Subcutaneous adipose tissue (tissue), 4 donors: Measurements from ENCODE around the gene SPAG17. TPM values are rescaled to one million over a fixed set of nuclear protein-coding genes. Genes with fewer than 3 reads are reported as not detected.

Source experiments
- total RNA-seq, 4 donors: library from RNA; depleted of rRNA; stranded (reverse); fragments of >200 nt; gene quantifications; one replicate each; pipeline ENCODE4 v1.1.0, GENCODE V29; 2016
- TF ChIP-seq, protein P1 (sequence below): fragments of 450-650 bp; IDR thresholded peaks from one replicate; pipeline ENCODE4 v1.5.1; 2016; ENCODE audit warnings: low read depth, mild to moderate bottlenecking, control low read depth, antibody characterized with exemption, moderate library complexity

The SPAG17 gene
- total RNA-seq = 1 to 10 TPM in 3 of 4 donors, under 1 TPM in 1; 0.82 to 2.7 (median 1.6) TPM

DNA sequence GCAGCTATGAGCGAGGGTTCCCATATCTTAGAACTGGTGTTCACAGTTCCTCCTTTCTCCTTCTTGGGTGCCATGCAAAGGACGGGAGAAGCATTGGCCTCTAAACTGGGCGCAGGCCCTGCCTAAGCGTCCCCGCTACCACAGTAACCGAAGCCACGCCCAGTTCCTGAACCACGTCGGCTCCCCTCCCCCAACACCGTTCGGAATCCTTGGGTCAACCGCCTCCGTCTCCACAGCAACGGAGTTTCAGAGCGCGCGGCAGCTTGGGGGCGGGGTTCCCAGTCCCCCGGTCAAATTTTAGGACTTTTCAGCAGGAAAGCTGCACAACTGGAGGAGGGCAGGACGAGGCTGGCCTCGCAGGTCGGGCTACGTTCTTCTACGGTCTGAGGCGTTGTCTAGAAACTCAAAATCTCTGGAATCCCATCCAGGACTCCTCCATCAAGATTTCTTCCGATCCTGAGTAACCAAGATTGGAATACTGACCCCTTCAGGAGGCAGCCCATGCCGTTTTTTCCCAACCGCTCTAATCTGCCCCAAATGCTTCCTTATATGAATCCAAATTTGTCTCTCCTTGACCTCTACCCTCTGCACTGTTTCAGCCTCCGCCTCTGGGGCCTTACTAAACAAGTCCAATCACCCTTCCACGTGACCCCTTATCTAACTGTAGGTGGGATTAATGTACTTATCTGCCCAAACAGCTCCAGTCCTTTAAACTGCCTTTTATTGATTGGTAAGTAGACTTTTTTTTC, at the start of gene SPAG17:
Gene SPAG17 (minus strand): TSS at position 145 of the 749 bp plus-strand sequence. CDS start 71 bp downstream, at position 74.
- TF ChIP-seq, protein P1, sequence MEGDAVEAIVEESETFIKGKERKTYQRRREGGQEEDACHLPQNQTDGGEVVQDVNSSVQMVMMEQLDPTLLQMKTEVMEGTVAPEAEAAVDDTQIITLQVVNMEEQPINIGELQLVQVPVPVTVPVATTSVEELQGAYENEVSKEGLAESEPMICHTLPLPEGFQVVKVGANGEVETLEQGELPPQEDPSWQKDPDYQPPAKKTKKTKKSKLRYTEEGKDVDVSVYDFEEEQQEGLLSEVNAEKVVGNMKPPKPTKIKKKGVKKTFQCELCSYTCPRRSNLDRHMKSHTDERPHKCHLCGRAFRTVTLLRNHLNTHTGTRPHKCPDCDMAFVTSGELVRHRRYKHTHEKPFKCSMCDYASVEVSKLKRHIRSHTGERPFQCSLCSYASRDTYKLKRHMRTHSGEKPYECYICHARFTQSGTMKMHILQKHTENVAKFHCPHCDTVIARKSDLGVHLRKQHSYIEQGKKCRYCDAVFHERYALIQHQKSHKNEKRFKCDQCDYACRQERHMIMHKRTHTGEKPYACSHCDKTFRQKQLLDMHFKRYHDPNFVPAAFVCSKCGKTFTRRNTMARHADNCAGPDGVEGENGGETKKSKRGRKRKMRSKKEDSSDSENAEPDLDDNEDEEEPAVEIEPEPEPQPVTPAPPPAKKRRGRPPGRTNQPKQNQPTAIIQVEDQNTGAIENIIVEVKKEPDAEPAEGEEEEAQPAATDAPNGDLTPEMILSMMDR = no peak

DNA sequence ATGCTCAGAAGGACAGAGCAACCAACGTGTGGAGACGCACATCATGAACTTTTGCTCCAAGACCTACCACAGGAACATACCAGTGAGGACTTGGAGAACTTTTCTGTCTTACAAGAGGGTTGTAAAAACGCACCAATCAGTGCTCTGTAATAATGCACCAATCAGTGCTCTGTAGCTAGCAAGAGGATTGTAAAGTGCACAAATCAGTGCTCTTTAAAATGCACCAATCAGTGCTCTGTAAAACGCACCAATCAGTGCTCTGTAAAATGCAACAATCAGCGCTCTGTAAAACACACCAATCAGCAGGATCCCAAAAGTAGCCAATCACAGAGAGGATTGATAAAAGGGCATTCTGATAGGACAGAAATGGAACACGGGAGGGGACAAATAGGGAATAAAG, 40.4 kb upstream of the SPAG17 start:
- TF ChIP-seq, protein P1 = no peak

- TF ChIP-seq, protein P1 = no peak
Observed at GRCh38 chr1:118223426-118223825, 38.4 kb upstream of the SPAG17 start.

DNA sequence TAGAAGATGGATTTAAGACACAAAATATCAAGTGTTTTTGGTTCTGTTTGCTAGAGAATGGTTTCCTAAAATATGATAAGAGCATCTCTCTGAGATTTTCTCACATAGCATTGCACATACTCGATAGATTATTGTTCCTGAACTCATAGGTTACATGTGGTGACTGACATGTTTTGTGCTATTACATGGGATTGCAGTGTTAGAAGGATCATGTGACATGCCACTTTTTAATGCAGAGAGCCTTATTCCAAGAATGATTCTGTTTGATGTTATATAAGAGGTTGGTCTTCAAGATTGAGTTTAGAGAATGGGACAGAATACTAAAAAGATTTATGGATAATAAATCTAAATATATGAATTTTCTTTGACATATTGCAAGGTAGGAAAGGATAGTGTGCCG, 34.4 kb upstream of the SPAG17 start:
- TF ChIP-seq, protein P1 = no peak

DNA sequence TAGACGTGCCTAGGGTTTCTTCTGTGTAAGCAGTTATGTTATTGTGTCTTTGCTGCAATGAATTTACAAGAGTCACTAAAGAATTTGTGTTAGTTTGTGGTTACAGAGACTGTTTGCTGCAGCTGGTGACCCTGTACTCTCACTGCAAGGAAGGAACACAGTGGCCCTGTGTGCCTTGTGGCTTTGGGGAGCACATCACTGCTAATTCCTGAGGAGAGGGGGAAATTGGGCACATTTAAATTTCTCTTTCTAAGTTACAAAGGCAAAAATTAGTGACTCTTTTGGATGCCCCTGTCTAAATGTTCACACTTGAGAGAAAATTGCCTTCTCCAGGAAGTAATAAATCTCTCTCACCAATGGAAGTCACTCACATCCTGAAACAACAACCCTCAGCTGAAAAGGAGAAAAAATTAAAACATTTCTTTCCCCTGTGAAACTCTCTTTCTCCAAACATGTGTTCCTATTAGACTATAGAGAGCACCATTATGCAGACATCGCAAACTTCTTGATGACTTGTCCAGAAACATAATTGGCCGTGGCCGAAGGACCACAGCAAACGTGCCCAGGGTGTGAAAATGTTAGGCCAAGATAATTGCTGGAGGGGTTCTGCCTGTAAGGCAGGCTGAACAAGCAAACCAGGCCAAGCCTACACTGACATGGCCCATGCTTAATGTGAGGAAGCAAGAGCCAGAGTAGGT, 32.3 kb upstream of the SPAG17 start:
- TF ChIP-seq, protein P1 = no peak

- TF ChIP-seq, protein P1 = no peak
Observed at GRCh38 chr1:118214866-118215265, 29.8 kb upstream of the SPAG17 start.

GRCh38 chr1:118210723-118211110, 25.7 kb upstream of the SPAG17 start:
- TF ChIP-seq, protein P1 = no peak
